ENCODE data around the gene SPECC1. TPM values are rescaled to one million over a fixed set of nuclear protein-coding genes. Genes with fewer than 3 reads are reported as not detected.

Gene SPECC1
- total and polyA plus RNA-seq, 7 donors, result 10.9 to 98.3 (median 43.5) TPM

DNA sequence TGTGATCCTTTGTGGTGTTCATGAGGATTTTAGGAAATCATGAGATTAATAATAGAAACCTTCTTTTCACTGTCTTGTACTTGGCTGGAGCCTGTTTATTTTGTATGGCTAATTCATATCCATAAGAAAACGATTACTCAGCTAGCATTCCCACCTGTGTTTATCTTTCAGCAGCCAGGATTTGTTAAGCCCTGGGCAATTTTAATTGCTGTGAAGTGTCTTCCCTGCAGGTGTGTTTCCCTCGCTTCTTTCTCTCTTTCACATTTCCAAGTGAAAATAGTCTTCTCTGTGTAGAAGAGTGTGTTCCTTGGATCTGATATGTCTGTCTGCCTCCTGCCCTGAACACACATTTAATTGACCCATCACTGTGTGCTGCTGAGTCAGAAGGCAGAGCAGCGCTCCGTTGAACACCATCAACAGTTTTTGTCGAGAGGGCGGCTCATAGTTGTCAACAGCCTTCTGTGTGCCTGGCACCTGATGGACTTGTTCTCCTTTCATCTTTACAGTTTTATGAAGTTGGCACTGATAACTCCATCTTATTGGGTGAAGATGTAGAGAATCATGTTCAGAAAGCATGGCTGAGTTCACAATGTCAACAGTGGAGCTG lies 83.2 kb downstream of the SPECC1 start:
- Histone ChIP-seq H3K9me3 (no peaks in the 10 kb centered on the region), H3K4me3 (no peak overlapping the region), H3K27me3 (no peaks in the 10 kb centered on the region), H3K4me1 (peaks cover 0 to 10% (median 3%) of the 10 kb centered on the region in 4 donors), H3K36me3 (no peaks in the 10 kb centered on the region), H3K27ac (peak overlapping the region in 3 of 4 donors; percentile 26 to 66 (median 30))
- TF ChIP-seq POLR2AphosphoS5 (IDR thresholded peaks at IDR 0.05), result no peak
- no peak for TF ChIP-seq EP300 (IDR thresholded peaks at IDR 0.05)
- no peak for TF ChIP-seq POLR2A (IDR thresholded peaks at IDR 0.05)
- no peak for TF ChIP-seq CTCF (IDR thresholded peaks at IDR 0.05)
- DNase-seq, result no peak
- intact Hi-C loops (cut with DNase I), result no loop called here
- WGBS, 2 donors, result 73 to 83% methylated on average over 6 of the region's 6 CpGs

DNA sequence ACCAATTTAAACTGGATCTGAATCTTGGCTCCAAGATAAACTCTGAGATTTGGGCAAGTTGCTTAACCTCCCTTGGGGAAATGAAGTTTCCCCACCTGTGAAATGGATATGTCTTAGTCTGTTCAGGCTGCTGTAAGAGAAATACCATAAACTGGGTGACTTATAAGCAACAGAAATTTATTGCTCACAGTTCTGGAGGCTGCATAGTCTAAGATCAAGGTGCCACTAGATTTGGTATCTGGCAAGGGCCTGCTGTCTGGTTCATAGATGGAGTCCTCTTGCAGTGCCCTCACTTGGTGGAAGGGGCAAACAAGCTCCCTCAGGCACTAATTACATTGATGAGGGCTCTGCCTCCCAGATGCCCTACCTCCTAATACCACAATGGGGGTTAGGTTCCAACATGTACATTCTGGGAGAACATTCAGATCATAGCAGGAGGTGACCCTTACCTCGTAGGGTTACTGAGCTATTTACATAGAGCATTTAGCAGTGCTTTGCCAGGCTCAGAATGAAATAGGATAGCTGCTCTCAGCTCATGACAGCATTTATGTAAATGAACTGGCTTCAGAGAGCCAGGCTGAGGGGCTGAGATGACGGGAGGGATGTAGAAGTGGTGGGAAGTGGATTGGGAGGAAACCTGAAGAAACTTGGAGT lies 83.9 kb downstream of the SPECC1 start:
- Histone ChIP-seq H3K4me3 (no peak overlapping the region), H3K36me3 (no peaks in the 10 kb centered on the region), H3K27ac (peak overlapping the region in 1 of 4 donors; percentile 26), H3K27me3 (no peaks in the 10 kb centered on the region), H3K9me3 (no peaks in the 10 kb centered on the region), H3K4me1 (peaks cover 0 to 10% (median 3%) of the 10 kb centered on the region in 4 donors)
- DNase-seq, result no peak
- TF ChIP-seq EP300 (IDR thresholded peaks at IDR 0.05) (no peak), CTCF (IDR thresholded peaks at IDR 0.05) (no peak), POLR2A (IDR thresholded peaks at IDR 0.05) (no peak), POLR2AphosphoS5 (IDR thresholded peaks at IDR 0.05) (no peak)
- WGBS, 2 donors, result 73 to 74% methylated on average over 2 of the region's 2 CpGs
- intact Hi-C loops (cut with DNase I), result no loop called here

DNA sequence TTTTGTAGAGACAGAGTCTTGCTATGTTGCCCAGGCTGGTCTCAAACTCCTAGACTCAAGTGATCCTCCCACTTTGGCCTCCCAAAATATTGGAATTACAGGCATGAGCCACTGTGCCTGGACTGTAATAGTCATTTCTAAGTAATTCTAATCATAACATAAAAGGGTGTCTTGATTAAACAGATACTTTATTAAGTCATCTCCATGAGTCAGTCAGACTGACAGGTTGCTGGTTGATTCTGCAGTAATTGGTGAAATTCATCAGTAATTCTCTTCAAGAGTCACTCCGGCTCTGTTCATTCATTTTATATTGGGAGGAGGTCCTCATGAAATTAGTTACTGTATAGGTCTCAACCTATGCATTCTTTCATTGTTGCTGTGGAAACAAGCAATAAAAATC lies 85.6 kb downstream of the SPECC1 start:
- no peaks in the 10 kb centered on the region for H3K9me3 ChIP-seq
- H3K36me3 ChIP-seq, result no peaks in the 10 kb centered on the region
- H3K4me3 ChIP-seq, result no peak overlapping the region
- no peaks in the 10 kb centered on the region for H3K27me3 ChIP-seq
- TF ChIP-seq CTCF (IDR thresholded peaks at IDR 0.05), result no peak
- no peak for TF ChIP-seq POLR2A (IDR thresholded peaks at IDR 0.05)
- no peak for TF ChIP-seq POLR2AphosphoS5 (IDR thresholded peaks at IDR 0.05)
- no peak for TF ChIP-seq EP300 (IDR thresholded peaks at IDR 0.05)
- H3K4me1 ChIP-seq, result peaks cover 0 to 10% (median 3%) of the 10 kb centered on the region in 4 donors
- no peak for DNase-seq
- H3K27ac ChIP-seq, result peak overlapping the region in 1 of 4 donors; percentile 14
- intact Hi-C loops (cut with DNase I), result no loop called here
- WGBS, 2 donors, result 35 to 39% methylated on average over 1 of the region's 1 CpG

DNA sequence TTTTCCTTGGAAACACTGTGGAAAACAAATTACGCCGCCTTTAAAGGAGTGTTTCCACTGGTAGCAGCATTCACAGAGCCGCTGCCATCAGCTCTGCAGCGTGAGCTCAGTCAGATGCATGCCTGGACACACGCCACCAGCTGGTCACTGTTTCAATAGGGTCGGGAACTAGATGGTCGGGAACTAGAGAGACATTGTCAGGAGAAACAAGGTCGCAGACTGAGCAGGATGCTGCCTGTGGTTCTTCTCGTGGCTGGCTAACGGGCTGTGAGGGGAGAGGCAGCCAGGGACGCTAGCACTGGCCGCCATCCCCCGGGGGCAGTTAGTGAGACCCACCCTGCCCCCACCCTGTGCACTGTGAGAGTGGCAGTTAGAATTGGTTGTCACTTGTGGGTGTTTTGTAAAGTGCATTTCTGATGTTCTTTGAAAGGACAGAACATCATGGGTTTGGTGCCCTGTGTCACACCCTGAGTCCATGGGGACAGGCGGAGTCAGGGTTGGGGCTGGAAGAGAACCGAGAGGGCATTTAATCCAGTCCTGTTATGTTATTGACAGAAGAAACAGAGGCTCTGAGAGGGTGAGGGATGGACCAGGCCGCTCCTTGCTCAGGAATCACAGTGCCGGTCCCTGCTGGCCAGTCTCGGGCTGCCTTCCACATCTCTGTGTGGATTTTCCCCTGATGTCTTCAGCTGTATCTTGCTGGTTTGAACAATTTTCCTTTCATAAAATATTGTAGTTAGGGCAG lies 86.3 kb downstream of the SPECC1 start:
- TF ChIP-seq POLR2AphosphoS5 (IDR thresholded peaks at IDR 0.05) (peak in 2 of 4 donors; percentile 25 to 32), POLR2A (IDR thresholded peaks at IDR 0.05) (no peak), CTCF (IDR thresholded peaks at IDR 0.05) (peak in 1 of 4 experiments; percentile 14)
- 31 to 55% methylated on average over 18 of the region's 18 CpGs for WGBS, 2 donors
- Histone ChIP-seq H3K4me3 (no peak overlapping the region), H3K27me3 (no peaks in the 10 kb centered on the region), H3K9me3 (no peaks in the 10 kb centered on the region), H3K36me3 (no peaks in the 10 kb centered on the region), H3K27ac (peak overlapping the region; percentile 17 to 40 (median 34)), H3K4me1 (peaks cover 0 to 10% (median 3%) of the 10 kb centered on the region in 4 donors)
- intact Hi-C loops (cut with DNase I), result no loop called here
- DNase-seq, result peak; percentile 78

All from sigmoid colon (tissue), 7 donors.